Measurements from ENCODE around the gene UBQLNL. TPM values are rescaled to one million over a fixed set of nuclear protein-coding genes. Genes with fewer than 3 reads are reported as not detected.

UBQLNL gene
- total RNA-seq, 1 experiment from 2014 or later, result not detected

GRCh38 chr11:5489576-5490357, 26.7 kb downstream of the UBQLNL start:
- no peaks in the 10 kb centered on the region for H3K9me3 ChIP-seq (ENCODE audit: low read depth, low read length, poor library complexity, severe bottlenecking)
- no peaks in the 10 kb centered on the region for H3K36me3 ChIP-seq (ENCODE audit: insufficient read depth, low read length, poor library complexity, severe bottlenecking)
- TF ChIP-seq, protein P1, sequence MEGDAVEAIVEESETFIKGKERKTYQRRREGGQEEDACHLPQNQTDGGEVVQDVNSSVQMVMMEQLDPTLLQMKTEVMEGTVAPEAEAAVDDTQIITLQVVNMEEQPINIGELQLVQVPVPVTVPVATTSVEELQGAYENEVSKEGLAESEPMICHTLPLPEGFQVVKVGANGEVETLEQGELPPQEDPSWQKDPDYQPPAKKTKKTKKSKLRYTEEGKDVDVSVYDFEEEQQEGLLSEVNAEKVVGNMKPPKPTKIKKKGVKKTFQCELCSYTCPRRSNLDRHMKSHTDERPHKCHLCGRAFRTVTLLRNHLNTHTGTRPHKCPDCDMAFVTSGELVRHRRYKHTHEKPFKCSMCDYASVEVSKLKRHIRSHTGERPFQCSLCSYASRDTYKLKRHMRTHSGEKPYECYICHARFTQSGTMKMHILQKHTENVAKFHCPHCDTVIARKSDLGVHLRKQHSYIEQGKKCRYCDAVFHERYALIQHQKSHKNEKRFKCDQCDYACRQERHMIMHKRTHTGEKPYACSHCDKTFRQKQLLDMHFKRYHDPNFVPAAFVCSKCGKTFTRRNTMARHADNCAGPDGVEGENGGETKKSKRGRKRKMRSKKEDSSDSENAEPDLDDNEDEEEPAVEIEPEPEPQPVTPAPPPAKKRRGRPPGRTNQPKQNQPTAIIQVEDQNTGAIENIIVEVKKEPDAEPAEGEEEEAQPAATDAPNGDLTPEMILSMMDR (conservative IDR thresholded peaks at IDR 0.05; ENCODE audit: low read depth, low read length), result no peak
- no peak for TF ChIP-seq EZH2 (IDR thresholded peaks at IDR 0.05; ENCODE audit: borderline replicate concordance, low read depth, low read length, poor library complexity, severe bottlenecking)
- BruUV-seq (replicated peaks), result no TSS peak
- H3K4me1 ChIP-seq (ENCODE audit: insufficient read depth, low read length, poor library complexity, severe bottlenecking), result no peaks in the 10 kb centered on the region
- POLR2A ChIA-PET (ENCODE audit: low non-redundant PET), result no interaction called here
- H3K4me3 ChIP-seq (ENCODE audit: low read depth, low read length, poor library complexity, severe bottlenecking), result no peak overlapping the region
- CTCF ChIA-PET, result no interaction called here
- H3K27me3 ChIP-seq (replicated peaks; ENCODE audit: insufficient read depth, low read depth, low read length, poor library complexity), result no peaks in the 10 kb centered on the region
- intact Hi-C loops (cut with micrococcal nuclease; ENCODE audit: unreplicated experiment), result no loop called here
- no peak overlapping the region for H3K27ac ChIP-seq (ENCODE audit: low read depth, low read length, poor library complexity, severe bottlenecking)
- DNase-seq (ENCODE audit: low spot score), result no peak

- intact Hi-C loops (cut with micrococcal nuclease; ENCODE audit: unreplicated experiment), result no loop called here
- Histone ChIP-seq H3K4me1 (ENCODE audit: insufficient read depth, low read length, poor library complexity, severe bottlenecking) (no peaks in the 10 kb centered on the region), H3K36me3 (ENCODE audit: insufficient read depth, low read length, poor library complexity, severe bottlenecking) (no peaks in the 10 kb centered on the region), H3K9me3 (ENCODE audit: low read depth, low read length, poor library complexity, severe bottlenecking) (no peaks in the 10 kb centered on the region), H3K4me3 (ENCODE audit: low read depth, low read length, poor library complexity, severe bottlenecking) (no peak overlapping the region), H3K27ac (ENCODE audit: low read depth, low read length, poor library complexity, severe bottlenecking) (no peak overlapping the region), H3K27me3 (replicated peaks; ENCODE audit: insufficient read depth, low read depth, low read length, poor library complexity) (no peaks in the 10 kb centered on the region)
- ChIA-PET POLR2A (ENCODE audit: low non-redundant PET) (no interaction called here), CTCF (no interaction called here)
- TF ChIP-seq EZH2 (IDR thresholded peaks at IDR 0.05; ENCODE audit: borderline replicate concordance, low read depth, low read length, poor library complexity, severe bottlenecking), result no peak
- TF ChIP-seq, protein P1 (conservative IDR thresholded peaks at IDR 0.05; ENCODE audit: low read depth, low read length), result no peak
- no TSS peak for BruUV-seq (replicated peaks)
- DNase-seq (ENCODE audit: low spot score), result no peak
Observed at GRCh38 chr11:5488798-5489399, 27.6 kb downstream of the UBQLNL start.

GRCh38 chr11:5488385-5488784, 28.1 kb downstream of the UBQLNL start, which contains the start of gene OR52D1:
TSS of gene OR52D1 (plus strand) at chr11:5488685. CDS start at chr11:5488707, 22 bp downstream.
- Histone ChIP-seq H3K4me3 (ENCODE audit: low read depth, low read length, poor library complexity, severe bottlenecking) (no peak within 1 kb of the TSS), H3K27me3 (replicated peaks; ENCODE audit: insufficient read depth, low read depth, low read length, poor library complexity) (no peaks in the 10 kb centered on the region), H3K36me3 (ENCODE audit: insufficient read depth, low read length, poor library complexity, severe bottlenecking) (no peaks in the 10 kb centered on the region), H3K27ac (ENCODE audit: low read depth, low read length, poor library complexity, severe bottlenecking) (no peak within 1 kb of the TSS), H3K4me1 (ENCODE audit: insufficient read depth, low read length, poor library complexity, severe bottlenecking) (no peaks in the 10 kb centered on the region), H3K9me3 (ENCODE audit: low read depth, low read length, poor library complexity, severe bottlenecking) (no peaks in the 10 kb centered on the region)
- CTCF ChIA-PET, result no interaction called here
- DNase-seq (ENCODE audit: low spot score), result no peak
- POLR2A ChIA-PET (ENCODE audit: low non-redundant PET), result no interaction called here
- intact Hi-C loops (cut with micrococcal nuclease; ENCODE audit: unreplicated experiment), result no loop called here
- no TSS peak for BruUV-seq (replicated peaks)
- TF ChIP-seq, protein P1 (conservative IDR thresholded peaks at IDR 0.05; ENCODE audit: low read depth, low read length), result no peak
- no peak for TF ChIP-seq EZH2 (IDR thresholded peaks at IDR 0.05; ENCODE audit: borderline replicate concordance, low read depth, low read length, poor library complexity, severe bottlenecking)

All from A673 (cell line).